ENCODE measurements around the gene CCNY. TPM values are rescaled to one million over a fixed set of nuclear protein-coding genes. Genes with fewer than 3 reads are reported as not detected.

Gene CCNY
- total RNA-seq, 2 experiments from 2014 or later: 42.2 to 48.8 TPM

DNA sequence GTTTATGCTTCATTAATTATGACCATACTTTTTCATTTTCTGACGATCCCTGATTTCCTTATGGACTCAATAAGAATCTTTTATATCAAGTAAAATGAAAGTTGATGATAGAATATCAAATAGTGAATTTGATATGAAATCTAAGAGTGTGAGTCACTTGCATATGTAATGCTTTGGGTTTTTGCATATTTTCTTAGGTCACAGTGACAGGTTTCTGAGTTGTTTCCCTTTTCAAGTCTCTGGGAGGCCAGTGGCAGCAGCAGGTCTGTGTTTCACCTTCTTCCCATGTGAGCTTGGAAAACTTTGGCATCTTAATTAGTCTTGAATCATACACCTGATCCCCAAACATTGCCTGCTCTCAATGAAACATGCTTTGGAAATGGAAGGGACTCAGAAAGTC lies 234.1 kb downstream of the CCNY start:
- Mint-ChIP-seq H3K4me1 (ENCODE audit: low read depth) (no peaks in the 10 kb centered on the region), H3K36me3 (ENCODE audit: low read depth) (peaks cover 39% of the 10 kb centered on the region), H3K27ac (no peak overlapping the region), H3K9me3 (peaks cover 3% of the 10 kb centered on the region), H3K27me3 (no peaks in the 10 kb centered on the region), H3K4me3 (no peak overlapping the region)
- DNase-seq: no peak
- ChIA-PET POLR2A (no interaction called here), CTCF (interaction anchor here (0.7 kb wide), 1 partner anchor 638 kb away, joined by 3 read pairs; no protein-coding TSS in a partner anchor)
- no peak for TF ChIP-seq CTCF (IDR thresholded peaks at IDR 0.05)
- intact Hi-C loops (cut with micrococcal nuclease): no loop called here
- ATAC-seq: no peak

- no peak for TF ChIP-seq CTCF (IDR thresholded peaks at IDR 0.05)
- ATAC-seq (no peak), DNase-seq (no peak)
- H3K27ac Mint-ChIP-seq: no peak overlapping the region
- H3K27me3 Mint-ChIP-seq: no peaks in the 10 kb centered on the region
- peaks cover 34% of the 10 kb centered on the region for H3K36me3 Mint-ChIP-seq (ENCODE audit: low read depth)
- CTCF ChIA-PET: no interaction called here
- POLR2A ChIA-PET: no interaction called here
- no peak overlapping the region for H3K4me3 Mint-ChIP-seq
- H3K9me3 Mint-ChIP-seq: peaks cover 5% of the 10 kb centered on the region
- no peaks in the 10 kb centered on the region for H3K4me1 Mint-ChIP-seq (ENCODE audit: low read depth)
- intact Hi-C loops (cut with micrococcal nuclease): no loop called here
These were observed 236.3 kb downstream of the CCNY start for GRCh38 chr10:35572583-35572982.

DNA sequence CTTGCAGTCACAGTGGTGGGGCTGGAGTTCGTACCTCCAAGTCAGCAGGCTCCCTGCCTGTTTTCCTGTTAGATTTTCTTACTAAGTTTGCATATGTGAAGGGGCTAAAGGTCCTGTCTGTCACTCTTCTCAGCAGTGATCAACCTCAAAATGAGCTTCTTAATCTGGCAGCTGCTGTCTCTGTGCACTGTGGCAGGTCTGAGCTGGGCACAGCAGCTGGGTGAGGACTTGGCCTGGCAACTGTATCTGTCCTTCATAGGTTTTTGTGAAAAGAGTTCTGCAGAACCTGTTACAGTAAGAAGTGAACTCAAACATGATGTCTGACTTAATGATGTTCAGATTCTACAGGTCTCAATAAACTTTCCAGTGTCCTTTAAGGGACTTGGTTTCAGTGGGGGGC lies 237.5 kb downstream of the CCNY start:
- H3K27me3 Mint-ChIP-seq: no peaks in the 10 kb centered on the region
- no peak overlapping the region for H3K27ac Mint-ChIP-seq
- no peaks in the 10 kb centered on the region for H3K4me1 Mint-ChIP-seq (ENCODE audit: low read depth)
- peaks cover 29% of the 10 kb centered on the region for H3K36me3 Mint-ChIP-seq (ENCODE audit: low read depth)
- intact Hi-C loops (cut with micrococcal nuclease): no loop called here
- CTCF ChIA-PET: interaction anchor here (1.6 kb wide), 1 partner anchor 11 kb away, joined by 4 read pairs; no protein-coding TSS in a partner anchor
- DNase-seq: no peak
- no peak overlapping the region for H3K4me3 Mint-ChIP-seq
- POLR2A ChIA-PET: no interaction called here
- peaks cover 11% of the 10 kb centered on the region for H3K9me3 Mint-ChIP-seq
- no peak for ATAC-seq
- no peak for TF ChIP-seq CTCF (IDR thresholded peaks at IDR 0.05)

DNA sequence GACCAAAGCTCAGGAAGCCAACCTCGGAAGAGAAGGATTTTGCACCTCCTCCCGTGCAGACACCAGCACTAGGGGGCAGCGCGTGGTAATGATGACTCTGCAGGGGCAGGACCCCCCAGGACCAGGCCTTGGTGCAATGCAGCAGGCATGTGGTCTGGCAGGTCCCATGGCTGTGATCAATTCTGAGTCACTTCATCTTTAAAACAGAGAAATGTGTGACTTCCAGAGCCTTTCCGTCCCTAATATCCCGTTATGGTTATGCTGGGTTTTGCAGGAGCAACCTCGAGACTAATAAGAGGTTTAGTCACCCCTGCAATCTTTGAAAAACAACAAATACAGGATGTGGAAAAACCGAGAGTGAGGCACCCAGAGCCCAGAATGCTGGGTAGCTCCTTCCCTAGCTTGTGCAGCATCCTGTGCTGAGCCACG lies 238.6 kb downstream of the CCNY start:
- no peak for TF ChIP-seq CTCF (IDR thresholded peaks at IDR 0.05)
- ChIA-PET POLR2A (no interaction called here), CTCF (interaction anchor here (1.4 to 1.6 kb wide), 3 partner anchors 12 to 336 kb away, joined by 3 to 4 read pairs (median 3); no protein-coding TSS in a partner anchor)
- H3K27ac Mint-ChIP-seq: no peak overlapping the region
- intact Hi-C loops (cut with micrococcal nuclease): no loop called here
- peaks cover 21% of the 10 kb centered on the region for H3K36me3 Mint-ChIP-seq (ENCODE audit: low read depth)
- ATAC-seq (no peak), DNase-seq (no peak)
- no peaks in the 10 kb centered on the region for H3K4me1 Mint-ChIP-seq (ENCODE audit: low read depth)
- no peaks in the 10 kb centered on the region for H3K27me3 Mint-ChIP-seq
- peaks cover 11% of the 10 kb centered on the region for H3K9me3 Mint-ChIP-seq
- H3K4me3 Mint-ChIP-seq: no peak overlapping the region

- no peak for TF ChIP-seq CTCF (IDR thresholded peaks at IDR 0.05)
- peaks cover 11% of the 10 kb centered on the region for H3K9me3 Mint-ChIP-seq
- intact Hi-C loops (cut with micrococcal nuclease): no loop called here
- H3K27ac Mint-ChIP-seq: no peak overlapping the region
- H3K4me3 Mint-ChIP-seq: no peak overlapping the region
- POLR2A ChIA-PET: no interaction called here
- ATAC-seq (no peak), DNase-seq (no peak)
- peaks cover 21% of the 10 kb centered on the region for H3K36me3 Mint-ChIP-seq (ENCODE audit: low read depth)
- H3K27me3 Mint-ChIP-seq: no peaks in the 10 kb centered on the region
- CTCF ChIA-PET: interaction anchor here (1.4 to 1.5 kb wide), 3 partner anchors 13 to 337 kb away, joined by 3 to 4 read pairs (median 3); no protein-coding TSS in a partner anchor
- no peaks in the 10 kb centered on the region for H3K4me1 Mint-ChIP-seq (ENCODE audit: low read depth)
These were observed 239.3 kb downstream of the CCNY start for GRCh38 chr10:35575640-35576039.

All from activated CD8-positive, alpha-beta T cell treated with anti-CD3 and anti-CD28 coated beads for 36 hours (primary cell).